ENCODE measurements around the gene GRIN2B. TPM values are rescaled to one million over a fixed set of nuclear protein-coding genes. Genes with fewer than 3 reads are reported as not detected.

GRIN2B gene
- total and polyA plus RNA-seq, 2 of the 13 experiments (the other 11 are each of a cell fraction or from before 2014, with no cell fraction given) = 0.05 to 0.13 TPM

DNA sequence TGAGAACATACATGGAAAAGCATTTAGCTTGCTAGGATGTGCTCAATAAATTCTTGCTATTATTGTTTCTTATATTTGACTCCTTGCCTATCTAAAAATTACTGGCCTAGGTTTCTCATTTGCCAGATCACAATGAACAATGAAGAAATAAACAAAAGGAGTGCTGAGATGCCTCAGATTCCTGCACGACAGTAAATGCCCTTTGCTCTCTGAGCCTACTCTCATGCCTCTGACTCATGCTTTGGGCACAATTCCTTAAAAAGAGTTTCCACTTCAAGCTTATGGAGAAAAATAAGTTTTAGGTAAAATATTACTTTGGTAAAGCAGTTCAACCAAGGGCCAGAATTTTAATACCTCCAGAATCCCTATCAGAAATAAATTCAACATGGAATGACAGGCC is 30.9 kb downstream of the GRIN2B start:
- ATAC-seq (no peak), DNase-seq (ENCODE audit: low spot score) (peak; percentile 13), FAIRE-seq (no peak)
- H3K9me3 ChIP-seq (ENCODE audit: low read length) = no peaks in the 10 kb centered on the region
- no peaks in the 10 kb centered on the region for H3K27me3 ChIP-seq (ENCODE audit: control insufficient read depth in 1 of 2, insufficient read depth in 2 of 2, low read length in 2 of 2)
- ChIA-PET CTCF (ENCODE audit: low intra/inter-chr PET ratio, low total read pairs) (no interaction called here), POLR2A (no interaction called here)
- intact Hi-C loops (cut with micrococcal nuclease; ENCODE audit: unreplicated experiment) (no loop called here), in situ Hi-C loops (cut with HindIII; ENCODE audit: extremely low pct_ligation_motif_present, low pct_unique_long_range_greater_than_20kb) (no loop called here)
- H2AFZ ChIP-seq (ENCODE audit: low read length) = no peak overlapping the region
- H3K36me3 ChIP-seq (replicated peaks in 1 of 2; ENCODE audit: control insufficient read depth in 1 of 2, insufficient read depth in 2 of 2, low read length in 2 of 2) = no peaks in the 10 kb centered on the region
- H3K4me1 ChIP-seq (ENCODE audit: insufficient read depth, low read length) = no peaks in the 10 kb centered on the region
- no peaks in the 10 kb centered on the region for H3K79me2 ChIP-seq (ENCODE audit: insufficient read depth, low read length)
- H3K4me2 ChIP-seq (ENCODE audit: low read depth, low read length) = no peak overlapping the region
- H3K27ac ChIP-seq (ENCODE audit: extremely low read length, insufficient read depth, low read length) = no peak overlapping the region
- WGBS (ENCODE audit: low lambda C conversion rate) = 0% methylated on average over 1 of the region's 1 CpG
- no TSS peak for BruUV-seq (replicated peaks)
- no peak overlapping the region for H3K4me3 ChIP-seq (replicated peaks in 1 of 3; ENCODE audit: insufficient read depth in 1 of 3, low read depth in 2 of 3, low read length in 3 of 3)
- no peak overlapping the region for H3K9ac ChIP-seq (ENCODE audit: insufficient read depth, low read depth, low read length)
- no peaks in the 10 kb centered on the region for H4K20me1 ChIP-seq (ENCODE audit: insufficient read depth, low read length)
- peak; percentile 58; the same call in 1 of the 2 replicates for TF ChIP-seq SOX5 (CRISPR knock-in tag; IDR thresholded peaks at IDR 0.05; ENCODE audit: borderline replicate concordance)
- no peak for TF ChIP-seq BORCS8-MEF2B (CRISPR knock-in tag; IDR thresholded peaks at IDR 0.05)
- TF ChIP-seq SOX13 (IDR thresholded peaks at IDR 0.05) = no peak
- TF ChIP-seq SOX13 (CRISPR knock-in tag; conservative IDR thresholded peaks at IDR 0.05 in 1 of 2, IDR thresholded peaks at IDR 0.05 in 1 of 2) = peak in 1 of 2 experiments; percentile 79; a peak in 2 of 4 replicates
- TF ChIP-seq, protein P1, sequence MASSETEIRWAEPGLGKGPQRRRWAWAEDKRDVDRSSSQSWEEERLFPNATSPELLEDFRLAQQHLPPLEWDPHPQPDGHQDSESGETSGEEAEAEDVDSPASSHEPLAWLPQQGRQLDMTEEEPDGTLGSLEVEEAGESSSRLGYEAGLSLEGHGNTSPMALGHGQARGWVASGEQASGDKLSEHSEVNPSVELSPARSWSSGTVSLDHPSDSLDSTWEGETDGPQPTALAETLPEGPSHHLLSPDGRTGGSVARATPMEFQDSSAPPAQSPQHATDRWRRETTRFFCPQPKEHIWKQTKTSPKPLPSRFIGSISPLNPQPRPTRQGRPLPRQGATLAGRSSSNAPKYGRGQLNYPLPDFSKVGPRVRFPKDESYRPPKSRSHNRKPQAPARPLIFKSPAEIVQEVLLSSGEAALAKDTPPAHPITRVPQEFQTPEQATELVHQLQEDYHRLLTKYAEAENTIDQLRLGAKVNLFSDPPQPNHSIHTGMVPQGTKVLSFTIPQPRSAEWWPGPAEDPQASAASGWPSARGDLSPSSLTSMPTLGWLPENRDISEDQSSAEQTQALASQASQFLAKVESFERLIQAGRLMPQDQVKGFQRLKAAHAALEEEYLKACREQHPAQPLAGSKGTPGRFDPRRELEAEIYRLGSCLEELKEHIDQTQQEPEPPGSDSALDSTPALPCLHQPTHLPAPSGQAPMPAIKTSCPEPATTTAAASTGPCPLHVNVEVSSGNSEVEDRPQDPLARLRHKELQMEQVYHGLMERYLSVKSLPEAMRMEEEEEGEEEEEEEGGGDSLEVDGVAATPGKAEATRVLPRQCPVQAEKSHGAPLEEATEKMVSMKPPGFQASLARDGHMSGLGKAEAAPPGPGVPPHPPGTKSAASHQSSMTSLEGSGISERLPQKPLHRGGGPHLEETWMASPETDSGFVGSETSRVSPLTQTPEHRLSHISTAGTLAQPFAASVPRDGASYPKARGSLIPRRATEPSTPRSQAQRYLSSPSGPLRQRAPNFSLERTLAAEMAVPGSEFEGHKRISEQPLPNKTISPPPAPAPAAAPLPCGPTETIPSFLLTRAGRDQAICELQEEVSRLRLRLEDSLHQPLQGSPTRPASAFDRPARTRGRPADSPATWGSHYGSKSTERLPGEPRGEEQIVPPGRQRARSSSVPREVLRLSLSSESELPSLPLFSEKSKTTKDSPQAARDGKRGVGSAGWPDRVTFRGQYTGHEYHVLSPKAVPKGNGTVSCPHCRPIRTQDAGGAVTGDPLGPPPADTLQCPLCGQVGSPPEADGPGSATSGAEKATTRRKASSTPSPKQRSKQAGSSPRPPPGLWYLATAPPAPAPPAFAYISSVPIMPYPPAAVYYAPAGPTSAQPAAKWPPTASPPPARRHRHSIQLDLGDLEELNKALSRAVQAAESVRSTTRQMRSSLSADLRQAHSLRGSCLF (CRISPR knock-in tag; IDR thresholded peaks at IDR 0.05; ENCODE audit: borderline replicate concordance) = no peak
- TF ChIP-seq ZNF644 (CRISPR knock-in tag; IDR thresholded peaks at IDR 0.05; ENCODE audit: low read depth) = no peak
- TF ChIP-seq ZFP36L1 (CRISPR knock-in tag; IDR thresholded peaks at IDR 0.05) = no peak
- TF ChIP-seq RFX1 (IDR thresholded peaks at IDR 0.05) = no peak
- peak; percentile 42; the same call in 1 of the 2 replicates for TF ChIP-seq FOSL2 (CRISPR knock-in tag; IDR thresholded peaks at IDR 0.05)

Measured in HepG2 (cell line).